ENCODE measurements around the gene CAMKV.

CAMKV gene

GRCh38 chr3:49896345-49896744 lies 26.6 kb upstream of the CAMKV start:
- no peak for DNase-seq (ENCODE audit: low read depth in 2 of 2)

DNA sequence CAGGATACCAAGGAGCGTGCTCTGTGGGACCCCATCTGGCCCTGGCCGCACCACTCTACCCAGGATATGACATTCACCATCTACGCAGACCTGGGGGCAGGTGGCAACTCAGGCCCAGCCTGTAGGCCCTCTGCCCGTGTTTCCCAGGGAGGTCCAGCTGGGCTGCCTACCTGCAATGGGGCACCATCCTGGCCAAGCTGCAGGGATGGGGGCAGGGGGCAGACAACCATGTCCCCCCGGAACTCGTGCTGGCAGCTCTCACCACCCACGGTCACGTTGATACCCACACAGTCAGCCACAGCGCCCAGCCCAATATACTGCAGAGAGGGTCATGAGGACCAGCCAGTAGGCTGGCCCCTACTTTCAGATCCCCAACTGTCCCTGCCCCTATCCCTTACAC lies 26.1 kb upstream of the CAMKV start:
- no peak for DNase-seq (ENCODE audit: low read depth in 2 of 2)

DNA sequence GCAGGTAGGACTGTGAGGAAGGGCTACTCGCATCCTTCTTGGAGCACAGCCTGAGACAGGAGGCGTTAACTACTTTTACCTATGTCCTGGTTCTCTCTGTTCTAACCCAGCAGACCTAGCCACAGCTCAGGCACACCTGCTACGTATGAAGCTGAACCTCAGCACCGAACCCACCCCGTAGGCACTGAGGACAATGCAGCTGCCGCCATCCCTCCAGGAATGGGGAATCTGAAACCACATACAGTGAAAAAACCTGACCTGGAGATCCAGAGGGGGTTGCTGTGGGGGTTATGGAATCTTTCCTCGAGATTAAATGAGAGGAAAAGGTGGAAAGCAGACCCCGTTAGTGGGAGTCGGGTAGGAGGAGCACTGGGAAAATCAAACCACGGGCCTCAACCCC lies 19.6 kb upstream of the CAMKV start:
- DNase-seq (ENCODE audit: low read depth in 2 of 2) = no peak

DNA sequence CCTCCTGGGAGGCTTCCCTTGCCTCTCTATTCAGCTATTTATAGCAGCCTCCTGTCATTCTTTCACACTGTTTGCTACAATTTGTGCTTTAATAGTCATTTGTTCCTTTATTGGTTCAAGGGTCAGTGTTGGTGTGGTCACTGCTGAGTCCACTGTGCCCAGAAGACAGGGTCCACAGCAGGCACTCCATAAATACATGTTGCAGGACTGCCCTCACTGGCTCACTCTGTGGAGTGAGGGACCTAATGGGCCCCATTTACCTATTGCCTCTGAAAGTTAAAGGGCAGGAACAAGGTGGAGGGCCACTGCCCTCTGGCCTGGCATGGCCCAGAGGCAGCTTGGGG lies 17.2 kb upstream of the CAMKV start:
- no peak for DNase-seq (ENCODE audit: low read depth in 2 of 2)

- no peak for DNase-seq (ENCODE audit: low read depth in 2 of 2)
These were observed 14.3 kb upstream of the CAMKV start for GRCh38 chr3:49883998-49884397.

DNA sequence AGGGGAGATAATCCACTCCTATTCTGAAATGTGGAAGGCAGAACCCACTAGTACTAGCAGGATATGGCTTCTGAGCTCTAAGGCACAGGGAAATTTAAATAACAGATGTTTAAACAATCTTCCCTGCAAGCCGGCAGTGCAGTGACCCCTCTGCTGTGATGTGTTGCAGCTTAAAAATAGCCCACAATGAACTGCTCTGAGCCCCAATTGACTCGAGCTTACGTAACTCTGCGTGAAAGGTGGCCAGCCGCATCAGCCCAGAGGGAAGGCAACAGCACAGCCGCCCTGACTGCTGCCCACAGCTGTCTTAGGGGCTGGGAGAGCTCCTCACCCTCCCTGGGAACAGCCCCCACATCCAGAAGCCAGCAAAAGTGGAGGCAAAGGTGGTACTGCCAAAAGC lies 12.5 kb upstream of the CAMKV start:
- no peak for DNase-seq (ENCODE audit: low read depth in 2 of 2)

DNA sequence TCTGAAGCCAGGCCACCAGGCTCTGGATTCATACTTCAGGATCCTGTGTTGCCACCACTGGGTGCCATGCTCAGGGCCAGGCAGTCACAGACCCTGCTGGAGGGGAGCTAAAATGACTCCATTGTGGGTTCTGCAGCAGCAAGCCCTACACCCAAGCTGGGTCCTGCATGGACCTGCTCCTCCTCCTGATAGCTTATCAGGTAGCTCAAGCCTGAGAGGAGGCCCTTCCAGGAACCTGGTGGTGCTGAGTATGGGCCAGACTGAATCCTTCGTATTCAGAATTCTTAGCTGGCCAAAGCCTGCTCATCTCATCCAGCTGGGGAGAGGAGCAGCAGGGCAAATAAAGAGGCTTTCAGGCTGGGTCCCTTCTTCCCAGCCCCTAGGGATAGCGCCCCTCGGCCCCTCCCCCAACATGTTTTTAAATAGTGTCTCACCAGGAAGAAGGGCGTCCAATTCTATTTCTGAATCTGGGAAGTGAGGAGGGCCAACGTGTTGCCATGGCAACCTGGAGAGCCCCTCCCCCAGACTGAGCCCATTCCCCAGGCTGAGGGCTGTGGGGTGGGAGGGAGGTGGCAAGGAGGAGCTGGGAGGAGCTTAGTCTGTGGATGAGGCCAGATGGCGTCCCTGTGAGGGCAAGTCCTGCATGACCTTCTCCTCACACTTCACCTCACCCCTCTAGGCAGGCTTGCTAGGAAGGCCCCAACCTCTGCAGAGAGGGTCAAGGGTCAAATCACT lies 11.0 kb upstream of the CAMKV start:
- no peak for DNase-seq (ENCODE audit: low read depth in 2 of 2)

- DNase-seq (ENCODE audit: low read depth in 2 of 2) = no peak
These were observed 10.0 kb upstream of the CAMKV start for GRCh38 chr3:49879721-49880120.

- no peak for DNase-seq (ENCODE audit: low read depth in 2 of 2)
These were observed 9.0 kb upstream of the CAMKV start for GRCh38 chr3:49878686-49879085.

DNA sequence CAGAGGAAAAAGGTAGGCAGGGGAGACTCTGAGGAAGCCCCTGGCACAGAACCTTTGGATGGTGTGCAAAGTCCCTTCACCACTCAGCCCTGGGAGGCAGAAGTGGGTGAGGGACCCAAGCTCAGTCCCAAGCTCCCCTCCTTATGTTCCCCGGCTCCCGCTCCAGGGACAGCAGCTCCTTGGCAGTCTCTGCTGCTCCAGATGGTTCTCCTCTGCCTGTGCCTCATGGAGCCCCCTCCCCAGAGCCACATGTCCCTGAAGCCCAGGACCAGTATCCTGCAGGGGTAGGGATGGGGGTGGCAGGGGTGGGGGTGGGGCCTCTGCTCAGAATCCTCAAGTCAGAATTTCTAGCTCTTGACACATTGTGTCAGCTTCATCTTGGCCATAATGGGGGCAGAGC lies 8.0 kb upstream of the CAMKV start:
- no peak for DNase-seq (ENCODE audit: low read depth in 2 of 2)

DNA sequence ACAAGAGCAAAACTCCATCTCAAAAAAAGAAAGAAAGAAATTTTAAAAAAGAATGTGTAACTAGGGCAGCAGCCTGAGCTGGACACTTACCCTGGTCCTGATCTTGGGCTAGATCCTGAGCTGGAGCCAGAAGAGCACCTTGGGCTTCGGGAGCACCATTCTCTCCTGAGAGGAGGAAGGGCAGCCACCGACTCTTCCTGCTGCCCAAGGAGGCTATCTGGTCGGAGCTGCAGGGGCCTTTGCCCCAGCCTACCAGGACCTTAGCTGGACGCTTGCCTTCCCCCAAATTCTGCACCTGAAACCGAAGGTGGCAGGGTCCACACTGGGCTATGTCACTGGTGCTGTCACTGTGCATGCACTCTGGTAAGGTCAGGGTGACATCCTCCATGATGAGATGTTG lies 6.9 kb upstream of the CAMKV start:
- DNase-seq (ENCODE audit: low read depth in 2 of 2) = no peak

- DNase-seq (ENCODE audit: low read depth in 2 of 2) = no peak
These were observed 3.9 kb upstream of the CAMKV start for GRCh38 chr3:49873623-49874022.

GRCh38 chr3:49872801-49873281 lies 3.1 kb upstream of the CAMKV start:
- no peak for DNase-seq (ENCODE audit: low read depth in 2 of 2)

GRCh38 chr3:49871531-49872153 lies 1.9 kb upstream of the CAMKV start:
- DNase-seq (ENCODE audit: low read depth in 2 of 2) = no peak

DNA sequence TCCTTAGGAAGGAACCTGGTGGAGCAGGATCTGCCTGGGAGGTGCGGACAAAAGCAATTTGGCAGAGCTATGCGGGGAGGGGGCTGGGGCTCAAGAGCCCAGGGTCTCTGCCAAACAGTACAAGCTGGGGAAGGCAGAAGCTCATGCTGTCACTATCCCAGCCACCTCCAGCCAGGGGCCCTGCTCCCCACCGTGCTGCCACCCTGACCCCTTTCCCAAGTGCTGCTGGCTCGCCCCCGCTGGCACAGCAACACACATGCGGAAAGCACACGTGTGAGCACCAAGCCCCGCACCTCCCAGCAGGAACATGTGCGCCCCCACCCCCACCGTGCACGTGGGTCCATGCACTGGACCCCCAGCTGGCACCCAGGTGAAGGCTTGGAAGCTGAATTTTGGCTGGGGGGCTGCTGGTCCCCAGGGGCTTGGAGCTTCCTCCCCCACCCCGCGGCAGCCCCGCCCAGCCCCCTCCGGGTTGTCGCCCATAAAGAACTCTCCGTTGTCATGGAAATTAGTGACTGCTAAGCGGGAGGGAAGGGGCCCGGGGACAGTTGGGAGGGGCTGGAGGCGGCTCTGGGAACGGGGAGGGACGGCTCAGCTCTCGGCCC lies 742 bp downstream of the CAMKV start:
- DNase-seq (ENCODE audit: low read depth in 2 of 2) = no peak

DNA sequence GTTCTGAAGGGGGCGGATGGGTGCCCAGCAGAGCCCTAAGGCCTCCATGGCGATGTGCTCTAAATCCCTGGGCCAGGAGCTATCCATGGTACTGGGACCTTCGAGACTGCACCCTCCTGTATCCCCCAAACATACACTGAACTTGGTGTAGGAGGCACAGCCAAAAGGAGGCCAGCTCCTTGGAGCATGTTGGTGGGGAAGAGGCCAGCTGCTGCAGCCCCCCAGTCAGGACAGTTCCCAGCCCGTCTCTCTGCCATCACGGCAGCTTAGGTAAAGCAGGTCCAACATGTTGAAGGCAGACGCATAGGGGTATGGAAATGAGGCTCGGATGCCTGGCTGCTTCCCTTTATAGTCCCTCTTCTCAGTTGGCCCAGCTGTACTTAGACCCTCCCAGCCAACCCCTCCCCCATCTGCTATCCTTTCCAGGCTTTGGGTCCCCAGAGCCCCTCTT lies 1.8 kb downstream of the CAMKV start:
- no peak for DNase-seq (ENCODE audit: low read depth in 2 of 2)

DNA sequence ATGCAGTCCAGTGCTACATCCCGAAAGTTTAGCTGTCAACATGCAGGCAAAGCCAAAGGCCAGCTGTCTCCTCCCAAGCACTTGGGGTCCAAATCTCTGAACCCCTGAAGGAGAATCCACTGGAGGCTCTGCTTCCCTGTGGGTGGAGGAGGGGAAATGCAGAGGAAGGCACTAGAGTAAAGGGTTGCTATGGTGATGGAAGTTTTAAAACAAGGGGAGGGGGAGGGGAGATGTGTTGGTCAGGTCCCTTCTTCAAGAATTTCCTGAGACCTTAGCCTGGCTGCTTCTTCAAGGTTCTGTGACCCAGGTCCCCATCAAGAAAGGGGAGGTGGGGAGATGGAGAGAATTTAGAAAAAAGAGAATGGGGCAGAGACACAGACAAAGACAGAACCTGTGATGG lies 2.3 kb downstream of the CAMKV start:
- DNase-seq (ENCODE audit: low read depth in 2 of 2) = no peak

DNA sequence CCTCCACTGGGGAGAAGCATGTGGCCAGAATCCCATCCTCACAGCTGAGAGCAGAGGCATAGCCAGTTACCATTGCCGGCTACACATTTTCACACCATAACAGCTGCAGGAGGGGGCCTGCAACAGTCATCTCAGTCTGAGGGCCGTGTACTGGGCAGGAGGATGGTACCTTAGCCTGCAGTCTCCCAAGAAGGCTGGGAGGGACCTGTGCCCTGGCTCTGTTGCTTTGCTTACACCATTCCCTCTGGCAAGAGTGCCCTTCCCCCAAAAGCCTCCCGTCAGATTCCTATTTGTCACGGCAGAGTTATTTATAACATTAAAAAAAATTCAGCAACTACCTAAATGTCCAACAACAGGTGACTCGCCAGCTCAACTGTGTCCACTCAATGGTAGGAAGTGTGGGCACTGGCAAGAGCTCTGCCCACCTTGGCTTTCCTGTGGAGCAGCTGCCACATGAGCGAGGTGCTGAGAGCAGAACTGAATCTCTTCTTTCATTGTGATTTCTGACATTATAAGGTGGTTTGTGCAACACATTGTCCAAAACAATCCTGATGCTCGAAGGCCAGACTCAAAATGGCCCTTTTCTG lies 4.4 kb downstream of the CAMKV start:
- no peak for DNase-seq (ENCODE audit: low read depth in 2 of 2)

GRCh38 chr3:49864505-49864904 lies 5.2 kb downstream of the CAMKV start:
- no peak for DNase-seq (ENCODE audit: low read depth in 2 of 2)

DNA sequence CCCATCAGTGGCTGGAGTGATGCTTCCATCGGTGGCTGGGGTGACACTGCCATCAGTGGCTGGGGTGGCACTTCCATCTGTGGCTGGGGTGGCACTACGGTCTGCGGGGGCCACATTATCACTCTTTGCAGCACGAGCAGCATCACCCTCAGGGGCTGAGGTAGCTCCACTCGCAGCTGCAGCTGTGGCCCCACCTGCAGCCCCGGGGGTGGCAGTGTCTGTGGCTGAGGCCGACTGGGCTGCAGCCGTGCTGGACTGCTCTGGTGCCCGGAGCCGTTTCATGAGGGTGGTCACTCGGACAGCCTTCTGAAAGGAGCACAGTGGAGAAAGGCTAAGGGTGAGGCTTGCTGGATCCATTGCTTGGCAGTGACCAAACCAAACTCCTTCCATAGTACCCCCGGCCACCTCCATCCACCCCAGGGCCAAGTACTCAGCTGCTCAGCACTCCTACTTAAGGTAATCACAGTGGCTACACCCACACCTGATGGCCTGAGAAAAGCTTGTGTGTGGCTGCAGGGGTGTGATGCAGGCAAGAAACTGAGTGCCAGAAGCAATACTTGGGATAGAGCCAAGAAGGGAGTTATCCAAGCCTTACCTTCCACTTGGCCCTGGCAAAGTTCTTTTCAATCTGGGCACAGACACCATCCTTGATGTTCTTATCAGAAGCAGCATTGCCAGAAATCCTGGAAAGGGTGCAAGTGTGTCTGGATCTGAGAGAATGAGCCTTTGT lies 10.0 kb downstream of the CAMKV start:
- DNase-seq (ENCODE audit: low read depth in 2 of 2) = no peak

DNA sequence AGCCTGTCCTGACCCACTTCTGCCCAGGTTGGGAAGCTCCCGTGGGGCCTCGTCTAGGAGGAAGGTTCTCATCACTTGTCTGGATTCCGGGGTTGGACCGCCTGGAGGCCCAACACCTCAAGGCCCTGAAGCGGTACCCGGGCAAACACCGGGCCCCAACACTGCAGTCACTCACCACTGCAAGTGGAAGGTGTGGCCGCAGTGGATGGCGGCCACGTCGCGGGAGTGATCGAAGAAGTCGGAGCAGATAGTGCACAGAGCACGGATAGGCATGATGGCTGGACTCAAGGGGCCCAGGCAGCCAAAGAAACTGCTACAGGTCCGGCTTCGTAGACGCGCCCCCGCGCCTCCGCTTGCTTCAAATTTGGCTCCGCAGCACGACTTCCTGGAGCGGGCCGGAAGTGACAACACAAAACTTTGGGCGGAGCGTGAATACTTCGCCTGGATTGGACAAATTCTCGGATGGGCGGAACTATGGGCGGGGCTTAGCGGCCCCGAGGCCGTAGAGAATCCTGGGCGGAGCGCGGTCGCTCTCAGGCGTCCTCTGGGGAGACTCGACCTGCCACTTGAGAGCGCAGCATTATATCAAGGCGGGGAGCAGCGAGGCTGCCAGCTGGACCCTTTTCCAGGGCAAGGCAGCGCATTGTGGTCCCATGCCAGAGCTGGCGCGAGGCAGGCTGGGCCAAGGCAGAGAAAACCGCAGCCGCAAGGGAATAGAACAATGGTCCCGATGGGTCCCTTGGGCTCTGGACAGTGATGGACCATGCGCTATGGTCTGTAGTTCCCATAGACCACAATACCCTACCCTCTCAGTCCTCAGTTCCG lies 13.3 kb downstream of the CAMKV start, which contains the start of gene TRAIP:
TSS of gene TRAIP (minus strand) at position 384 of the 825 bp plus-strand sequence. CDS start at position 273, 111 bp downstream.
- peak; percentile 87 to 92 for DNase-seq (ENCODE audit: low read depth in 2 of 2)

Measured in stimulated activated CD8-positive, alpha-beta memory T cell treated with anti-CD3 and anti-CD28 coated beads, Interleukin-7, amount 100 ng/mL, for 1 hour (primary cell).